IPS-18a (cell line): ENCODE measurements around the gene HSD17B2.

ENCODE experiments used
- H3K27ac ChIP-seq: one replicate; pipeline ENCODE4 v1.5.1; 2013; ENCODE audit warnings: low read length
- H3K27me3 ChIP-seq: one replicate; pipeline ENCODE4 v1.6.1; 2013; ENCODE audit warnings: mild to moderate bottlenecking, low read length; ENCODE audit not compliant: control insufficient read depth, insufficient read depth
- H3K36me3 ChIP-seq: one replicate; pipeline ENCODE4 v1.6.1; 2013; ENCODE audit warnings: low read depth, low read length; ENCODE audit not compliant: control insufficient read depth
- H3K4me1 ChIP-seq: one replicate; pipeline ENCODE4 v1.6.1; 2013; ENCODE audit warnings: low read depth, low read length; ENCODE audit not compliant: control insufficient read depth
- H3K4me3 ChIP-seq: one replicate; pipeline ENCODE4 v1.5.1; 2013; ENCODE audit warnings: low read length
- H3K9ac ChIP-seq: one replicate; pipeline ENCODE4 v1.6.1; 2013; ENCODE audit warnings: mild to moderate bottlenecking, low read length, moderate library complexity
- H3K9me3 ChIP-seq: one replicate; pipeline ENCODE4 v1.6.1; 2013; ENCODE audit warnings: low read depth, low read length; ENCODE audit not compliant: control insufficient read depth

HSD17B2 gene

GRCh38 chr16:82042846-82043245 is 7.8 kb downstream of the HSD17B2 start:
- H3K27me3 ChIP-seq, result no peaks in the 10 kb centered on the region
- H3K4me1 ChIP-seq, result no peaks in the 10 kb centered on the region
- no peak overlapping the region for H3K27ac ChIP-seq
- H3K36me3 ChIP-seq, result no peaks in the 10 kb centered on the region
- no peak overlapping the region for H3K4me3 ChIP-seq
- H3K9me3 ChIP-seq, result no peaks in the 10 kb centered on the region
- no peak overlapping the region for H3K9ac ChIP-seq

- Histone ChIP-seq H3K9me3 (no peaks in the 10 kb centered on the region), H3K36me3 (no peaks in the 10 kb centered on the region), H3K27me3 (no peaks in the 10 kb centered on the region), H3K4me1 (no peaks in the 10 kb centered on the region), H3K4me3 (no peak overlapping the region), H3K9ac (no peak overlapping the region), H3K27ac (no peak overlapping the region)
Observed at GRCh38 chr16:82043680-82044584, 8.9 kb downstream of the HSD17B2 start.

GRCh38 chr16:82044585-82044911 is 9.5 kb downstream of the HSD17B2 start:
- Histone ChIP-seq H3K27me3 (no peaks in the 10 kb centered on the region), H3K27ac (no peak overlapping the region), H3K36me3 (no peaks in the 10 kb centered on the region), H3K4me1 (no peaks in the 10 kb centered on the region), H3K4me3 (no peak overlapping the region), H3K9ac (no peak overlapping the region), H3K9me3 (no peaks in the 10 kb centered on the region)

GRCh38 chr16:82045465-82045864 is 10.4 kb downstream of the HSD17B2 start:
- no peaks in the 10 kb centered on the region for H3K4me1 ChIP-seq

GRCh38 chr16:82046541-82046940 is 11.5 kb downstream of the HSD17B2 start:
- H3K27ac ChIP-seq, result no peak overlapping the region
- no peaks in the 10 kb centered on the region for H3K36me3 ChIP-seq
- H3K4me1 ChIP-seq, result no peaks in the 10 kb centered on the region
- no peaks in the 10 kb centered on the region for H3K9me3 ChIP-seq
- no peak overlapping the region for H3K4me3 ChIP-seq
- H3K27me3 ChIP-seq, result no peaks in the 10 kb centered on the region
- no peak overlapping the region for H3K9ac ChIP-seq

More at GRCh38 chr16:82045465-82045864, 10.4 kb downstream of the HSD17B2 start:
- Histone ChIP-seq H3K9ac (no peak overlapping the region), H3K4me3 (no peak overlapping the region), H3K27me3 (no peaks in the 10 kb centered on the region), H3K27ac (no peak overlapping the region), H3K9me3 (no peaks in the 10 kb centered on the region), H3K36me3 (no peaks in the 10 kb centered on the region)

- Histone ChIP-seq H3K27ac (no peak overlapping the region), H3K9ac (no peak overlapping the region), H3K27me3 (no peaks in the 10 kb centered on the region), H3K9me3 (no peaks in the 10 kb centered on the region), H3K36me3 (no peaks in the 10 kb centered on the region), H3K4me3 (no peak overlapping the region), H3K4me1 (no peaks in the 10 kb centered on the region)
Observed at GRCh38 chr16:82046941-82047340, 11.9 kb downstream of the HSD17B2 start.

- Histone ChIP-seq H3K4me3 (no peak overlapping the region), H3K27me3 (no peaks in the 10 kb centered on the region), H3K9ac (no peak overlapping the region), H3K27ac (no peak overlapping the region), H3K4me1 (no peaks in the 10 kb centered on the region), H3K36me3 (no peaks in the 10 kb centered on the region), H3K9me3 (no peaks in the 10 kb centered on the region)
Observed at GRCh38 chr16:82047374-82047773, 12.3 kb downstream of the HSD17B2 start.

- H3K4me1 ChIP-seq, result no peaks in the 10 kb centered on the region
- H3K36me3 ChIP-seq, result no peaks in the 10 kb centered on the region
- no peaks in the 10 kb centered on the region for H3K9me3 ChIP-seq
- H3K4me3 ChIP-seq, result no peak overlapping the region
- no peak overlapping the region for H3K9ac ChIP-seq
- no peak overlapping the region for H3K27ac ChIP-seq
- no peaks in the 10 kb centered on the region for H3K27me3 ChIP-seq
Observed at GRCh38 chr16:82047787-82048186, 12.7 kb downstream of the HSD17B2 start.

- Histone ChIP-seq H3K27me3 (no peaks in the 10 kb centered on the region), H3K4me3 (no peak overlapping the region), H3K9me3 (no peaks in the 10 kb centered on the region), H3K9ac (no peak overlapping the region), H3K4me1 (no peaks in the 10 kb centered on the region), H3K36me3 (no peaks in the 10 kb centered on the region), H3K27ac (no peak overlapping the region)
Observed at GRCh38 chr16:82049484-82049883, 14.4 kb downstream of the HSD17B2 start.

GRCh38 chr16:82050506-82050905 is 15.5 kb downstream of the HSD17B2 start:
- no peak overlapping the region for H3K27ac ChIP-seq
- H3K36me3 ChIP-seq, result no peaks in the 10 kb centered on the region
- no peaks in the 10 kb centered on the region for H3K9me3 ChIP-seq
- H3K9ac ChIP-seq, result no peak overlapping the region
- H3K4me3 ChIP-seq, result no peak overlapping the region
- no peaks in the 10 kb centered on the region for H3K4me1 ChIP-seq
- H3K27me3 ChIP-seq, result no peaks in the 10 kb centered on the region

GRCh38 chr16:82050909-82051357 is 15.9 kb downstream of the HSD17B2 start:
- Histone ChIP-seq H3K36me3 (no peaks in the 10 kb centered on the region), H3K9ac (no peak overlapping the region), H3K4me1 (no peaks in the 10 kb centered on the region), H3K9me3 (no peaks in the 10 kb centered on the region), H3K4me3 (no peak overlapping the region), H3K27ac (no peak overlapping the region), H3K27me3 (no peaks in the 10 kb centered on the region)

- Histone ChIP-seq H3K27me3 (no peaks in the 10 kb centered on the region), H3K27ac (no peak overlapping the region)
Observed at GRCh38 chr16:82051656-82052055, 16.6 kb downstream of the HSD17B2 start.

More at GRCh38 chr16:82051656-82052055, 16.6 kb downstream of the HSD17B2 start:
- no peaks in the 10 kb centered on the region for H3K9me3 ChIP-seq
- H3K4me1 ChIP-seq, result no peaks in the 10 kb centered on the region
- no peaks in the 10 kb centered on the region for H3K36me3 ChIP-seq
- no peak overlapping the region for H3K9ac ChIP-seq
- no peak overlapping the region for H3K4me3 ChIP-seq
